ENCODE results near the gene ROR1. TPM values are rescaled to one million over a fixed set of nuclear protein-coding genes. Genes with fewer than 3 reads are reported as not detected.

Gene ROR1
- total and polyA plus RNA-seq, 2 of the 4 experiments (the other 2 are of a cell fraction): 4.4 to 10.0 TPM

- Histone ChIP-seq H3K4me1 (ENCODE audit: control insufficient read depth, insufficient read depth, low read length) (peaks cover 13% of the 10 kb centered on the region), H3K27me3 (ENCODE audit: control insufficient read depth, insufficient read depth, low read length) (no peaks in the 10 kb centered on the region; the same call in 1 of the 2 replicates), H3K27ac (ENCODE audit: insufficient read depth, low read length) (no peak overlapping the region), H3K36me3 (ENCODE audit: control insufficient read depth, insufficient read depth, low read length) (no peaks in the 10 kb centered on the region), H2BK120ac (ENCODE audit: low read depth, low read length) (peak overlapping the region; percentile 94), H4K5ac (ENCODE audit: low read depth, low read length) (peak overlapping the region; percentile 30; the same call in 1 of the 2 replicates), H2BK20ac (ENCODE audit: low read depth, low read length) (peak overlapping the region; percentile 95), H3K56ac (ENCODE audit: extremely low read depth, insufficient read depth, low read length) (no peak overlapping the region), H4K91ac (ENCODE audit: insufficient read depth, low read depth, low read length) (no peak overlapping the region; the same call in 1 of the 2 replicates), H3K4me2 (ENCODE audit: low read depth, low read length) (no peak overlapping the region), H3K18ac (ENCODE audit: low read depth, low read length) (peak overlapping the region; percentile 22), H3K14ac (replicated peaks; ENCODE audit: low read depth, low read length) (peak overlapping the region; percentile 66; the same call in 1 of the 2 replicates), H3K4me3 (ENCODE audit: insufficient read depth, low read depth, low read length) (no peak overlapping the region), H2BK15ac (ENCODE audit: low read depth, low read length) (peak overlapping the region; percentile 17; the same call in 1 of the 3 replicates), H4K8ac (ENCODE audit: low read depth in 2 of 2, low read length in 2 of 2) (0 out of 4 replicates have a peak overlapping the region, but pooled peaks of 1 of the 2 experiments have one; percentile 19), H2BK5ac (ENCODE audit: low read depth, low read length, poor library complexity, severe bottlenecking) (no peak overlapping the region), H3K23ac (ENCODE audit: low read depth, low read length) (peak overlapping the region; percentile 48), H3K9ac (ENCODE audit: low read depth, low read length) (no peak overlapping the region), H2AK9ac (replicated peaks; ENCODE audit: low read depth, low read length, poor library complexity) (no peak overlapping the region), H3K79me1 (ENCODE audit: low read depth in 1 of 2, low read length in 2 of 2) (peaks cover 14 to 16% of the 10 kb centered on the region in 2 experiments; a peak in 2 of 4 replicates), H2AK5ac (ENCODE audit: low read depth, low read length) (peak overlapping the region; percentile 65; the same call in 1 of the 2 replicates), H3K9me3 (ENCODE audit: control insufficient read depth, insufficient read depth, low read length) (no peaks in the 10 kb centered on the region), H4K20me1 (ENCODE audit: insufficient read depth, low read length) (no peaks in the 10 kb centered on the region), H3K4ac (ENCODE audit: low read depth, low read length) (peak overlapping the region; percentile 85), H2AFZ (replicated peaks; ENCODE audit: low read length, poor library complexity) (no peak overlapping the region), H3K9me1 (ENCODE audit: insufficient read depth, low read length) (peaks cover 5% of the 10 kb centered on the region; the same call in 1 of the 2 replicates)
- CTCF ChIA-PET: interaction anchor here (1.2 to 1.9 kb wide), 3 partner anchors 137 to 386 kb away, joined by 3 to 5 read pairs (median 4); no protein-coding TSS in a partner anchor
- DNase-seq: no peak
- in situ Hi-C loops (cut with MboI; ENCODE audit: low sequenced_read_pairs) (loop anchor here (10.0 kb wide), 3 partner anchors 137 to 467 kb away; no protein-coding TSS in a partner anchor), intact Hi-C loops (cut with micrococcal nuclease) (loop anchor here (5.0 kb wide), 2 partner anchors 54 to 384 kb away; no protein-coding TSS in a partner anchor), dilution Hi-C loops (cut with HindIII; ENCODE audit: low sequenced_read_pairs, unreplicated experiment) (no loop called here)
- no CpG with 5 or more reads among the region's 3 CpGs for WGBS, 2 experiments (ENCODE audit: extremely low coverage in 2 of 2, insufficient read length in 1 of 2)
- POLR2A ChIA-PET (ENCODE audit: unreplicated experiment): no interaction called here
- TF ChIP-seq CHD1 (IDR thresholded peaks at IDR 0.05; ENCODE audit: low read depth, low read length): no peak
- TF ChIP-seq RAD21 (IDR thresholded peaks at IDR 0.05; ENCODE audit: low read length): no peak
- TF ChIP-seq CTCF (conservative IDR thresholded peaks at IDR 0.05; ENCODE audit: low read depth, low read length): no peak
- TF ChIP-seq POLR2A (IDR thresholded peaks at IDR 0.05; ENCODE audit: low read depth, low read length): no peak
- no peak for TF ChIP-seq NFE2L2 (IDR thresholded peaks at IDR 0.05; ENCODE audit: low read depth, low read length)
- no peak for TF ChIP-seq CEBPB (IDR thresholded peaks at IDR 0.05; ENCODE audit: low read depth, low read length)
- TF ChIP-seq, protein P1, sequence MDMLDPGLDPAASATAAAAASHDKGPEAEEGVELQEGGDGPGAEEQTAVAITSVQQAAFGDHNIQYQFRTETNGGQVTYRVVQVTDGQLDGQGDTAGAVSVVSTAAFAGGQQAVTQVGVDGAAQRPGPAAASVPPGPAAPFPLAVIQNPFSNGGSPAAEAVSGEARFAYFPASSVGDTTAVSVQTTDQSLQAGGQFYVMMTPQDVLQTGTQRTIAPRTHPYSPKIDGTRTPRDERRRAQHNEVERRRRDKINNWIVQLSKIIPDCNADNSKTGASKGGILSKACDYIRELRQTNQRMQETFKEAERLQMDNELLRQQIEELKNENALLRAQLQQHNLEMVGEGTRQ (IDR thresholded peaks at IDR 0.05; ENCODE audit: low read depth, low read length): no peak
- no peak for TF ChIP-seq RFX5 (IDR thresholded peaks at IDR 0.05; ENCODE audit: low read depth, low read length)
- TF ChIP-seq MAFK (IDR thresholded peaks at IDR 0.05; ENCODE audit: low read depth, low read length): no peak
- no peak for TF ChIP-seq MAZ (IDR thresholded peaks at IDR 0.05; ENCODE audit: borderline replicate concordance, low read depth, low read length)
- no peak for TF ChIP-seq FOS (IDR thresholded peaks at IDR 0.05; ENCODE audit: low read depth, low read length)
- TF ChIP-seq, protein P2, sequence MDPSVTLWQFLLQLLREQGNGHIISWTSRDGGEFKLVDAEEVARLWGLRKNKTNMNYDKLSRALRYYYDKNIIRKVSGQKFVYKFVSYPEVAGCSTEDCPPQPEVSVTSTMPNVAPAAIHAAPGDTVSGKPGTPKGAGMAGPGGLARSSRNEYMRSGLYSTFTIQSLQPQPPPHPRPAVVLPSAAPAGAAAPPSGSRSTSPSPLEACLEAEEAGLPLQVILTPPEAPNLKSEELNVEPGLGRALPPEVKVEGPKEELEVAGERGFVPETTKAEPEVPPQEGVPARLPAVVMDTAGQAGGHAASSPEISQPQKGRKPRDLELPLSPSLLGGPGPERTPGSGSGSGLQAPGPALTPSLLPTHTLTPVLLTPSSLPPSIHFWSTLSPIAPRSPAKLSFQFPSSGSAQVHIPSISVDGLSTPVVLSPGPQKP (IDR thresholded peaks at IDR 0.05; ENCODE audit: borderline replicate concordance, low read depth, low read length): no peak
- ATAC-seq (ENCODE audit: low read depth): no peak
- no TSS peak for BruUV-seq (replicated peaks)
Observed at GRCh38 chr1:63777965-63778880, 4.4 kb downstream of the ROR1 start.
